ENCODE measurements around the gene IGF1R. TPM values are rescaled to one million over a fixed set of nuclear protein-coding genes. Genes with fewer than 3 reads are reported as not detected.

The IGF1R gene
- total RNA-seq, 4 donors from 2014 or later, result 31.6 to 87.8 (median 60.0) TPM

DNA sequence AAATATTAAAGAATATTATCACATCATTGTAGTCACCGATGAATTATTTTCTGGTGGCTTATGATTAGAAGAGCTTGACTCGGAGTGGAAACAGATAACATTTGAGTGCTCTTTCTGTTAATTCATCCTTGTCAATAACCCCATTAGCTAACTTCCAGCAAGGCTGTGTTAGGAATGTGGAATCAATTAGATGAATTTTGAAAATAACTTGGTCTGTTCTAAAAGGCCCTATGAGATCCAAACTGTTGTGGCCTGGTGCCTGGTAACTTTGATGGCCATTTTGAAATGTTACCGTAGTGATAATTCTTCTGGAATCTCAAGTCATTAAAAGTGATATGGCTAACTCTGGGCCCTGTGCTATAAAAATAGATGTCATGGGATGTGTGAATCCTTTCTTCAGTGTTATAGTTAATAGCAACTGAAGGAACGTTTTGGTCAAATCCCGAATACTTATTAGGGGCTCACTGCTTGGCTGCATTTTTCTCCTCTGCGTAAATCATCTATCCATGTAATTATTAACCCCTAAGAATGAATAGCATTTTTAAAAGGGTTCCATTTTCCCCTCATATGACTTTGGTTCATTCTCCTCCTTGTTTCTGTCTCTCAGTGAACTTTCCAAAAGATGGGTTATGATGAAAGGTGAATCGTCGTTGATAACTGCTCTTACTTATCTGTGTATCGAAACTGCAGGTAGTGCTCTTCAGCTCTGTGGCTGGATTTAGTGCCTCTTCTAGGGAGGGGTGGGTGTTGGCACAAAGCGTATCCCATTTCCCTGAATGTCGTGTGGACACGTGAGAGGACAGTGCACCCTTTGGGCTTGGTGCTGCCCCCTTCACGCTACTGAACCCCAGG, 82.7 kb downstream of the IGF1R start:
- WGBS, 2 donors (ENCODE audit: low coverage in 1 of 2), result 72 to 88% methylated on average over 10 to 13 of the region's 13 CpGs
- Histone ChIP-seq H3K27ac (peak overlapping the region in 3 of 4 donors; percentile 4 to 39 (median 15)), H3K4me1 (peaks cover 19 to 82% (median 52%) of the 10 kb centered on the region in 3 donors), H3K4me3 (no peak overlapping the region), H3K27me3 (no peaks in the 10 kb centered on the region), H3K9me3 (no peaks in the 10 kb centered on the region), H3K36me3 (no peaks in the 10 kb centered on the region)
- ATAC-seq, result no peak
- TF ChIP-seq POLR2AphosphoS5 (IDR thresholded peaks at IDR 0.05), result no peak
- TF ChIP-seq POLR2A (IDR thresholded peaks at IDR 0.05), result no peak
- TF ChIP-seq, protein P1, sequence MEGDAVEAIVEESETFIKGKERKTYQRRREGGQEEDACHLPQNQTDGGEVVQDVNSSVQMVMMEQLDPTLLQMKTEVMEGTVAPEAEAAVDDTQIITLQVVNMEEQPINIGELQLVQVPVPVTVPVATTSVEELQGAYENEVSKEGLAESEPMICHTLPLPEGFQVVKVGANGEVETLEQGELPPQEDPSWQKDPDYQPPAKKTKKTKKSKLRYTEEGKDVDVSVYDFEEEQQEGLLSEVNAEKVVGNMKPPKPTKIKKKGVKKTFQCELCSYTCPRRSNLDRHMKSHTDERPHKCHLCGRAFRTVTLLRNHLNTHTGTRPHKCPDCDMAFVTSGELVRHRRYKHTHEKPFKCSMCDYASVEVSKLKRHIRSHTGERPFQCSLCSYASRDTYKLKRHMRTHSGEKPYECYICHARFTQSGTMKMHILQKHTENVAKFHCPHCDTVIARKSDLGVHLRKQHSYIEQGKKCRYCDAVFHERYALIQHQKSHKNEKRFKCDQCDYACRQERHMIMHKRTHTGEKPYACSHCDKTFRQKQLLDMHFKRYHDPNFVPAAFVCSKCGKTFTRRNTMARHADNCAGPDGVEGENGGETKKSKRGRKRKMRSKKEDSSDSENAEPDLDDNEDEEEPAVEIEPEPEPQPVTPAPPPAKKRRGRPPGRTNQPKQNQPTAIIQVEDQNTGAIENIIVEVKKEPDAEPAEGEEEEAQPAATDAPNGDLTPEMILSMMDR (IDR thresholded peaks at IDR 0.05), result no peak
- TF ChIP-seq EP300 (IDR thresholded peaks at IDR 0.05), result no peak

DNA sequence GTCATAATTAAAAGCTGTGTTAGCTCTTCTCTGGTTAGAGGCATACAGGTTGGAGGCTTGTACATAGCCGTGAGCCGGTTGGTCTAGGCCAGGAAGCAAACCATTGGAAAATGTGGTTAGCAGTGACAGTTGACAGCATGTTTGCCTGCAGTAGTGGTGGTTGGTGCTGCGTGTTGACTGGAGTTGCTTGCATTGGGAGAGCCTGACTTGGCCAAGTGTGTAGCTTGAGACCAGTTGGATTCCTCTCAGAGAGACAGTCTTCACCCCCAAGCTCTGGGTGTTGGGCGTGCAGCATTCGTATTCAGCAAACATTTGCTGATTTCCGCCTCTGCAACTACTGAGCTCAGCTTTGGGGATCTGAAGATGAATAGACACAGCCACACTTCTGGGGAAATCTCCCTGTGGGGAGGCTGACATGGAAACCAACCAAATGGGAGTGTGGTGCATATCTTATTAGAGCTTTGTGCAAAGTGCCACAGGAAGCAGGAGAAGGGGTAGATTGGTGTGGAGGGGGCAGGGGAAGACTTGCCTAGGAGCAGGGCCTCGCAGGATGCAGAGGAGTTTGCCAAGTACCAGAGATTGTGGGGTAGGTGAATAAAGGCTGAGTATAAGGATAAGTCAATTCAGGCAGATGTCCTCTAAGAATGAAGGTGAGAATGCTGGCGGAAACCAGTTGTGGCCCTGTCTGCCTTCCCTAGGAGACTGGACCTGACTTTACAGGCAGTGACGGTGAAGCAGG, 83.5 kb downstream of the IGF1R start:
- TF ChIP-seq POLR2AphosphoS5 (IDR thresholded peaks at IDR 0.05), result no peak
- TF ChIP-seq, protein P1 (IDR thresholded peaks at IDR 0.05), result no peak
- no peak for TF ChIP-seq EP300 (IDR thresholded peaks at IDR 0.05)
- no peak for TF ChIP-seq POLR2A (IDR thresholded peaks at IDR 0.05)
- ATAC-seq, result no peak
- Histone ChIP-seq H3K4me3 (no peak overlapping the region), H3K4me1 (peaks cover 19 to 85% (median 52%) of the 10 kb centered on the region in 3 donors), H3K27ac (peak overlapping the region in 1 of 4 donors; percentile 4), H3K27me3 (no peaks in the 10 kb centered on the region), H3K36me3 (no peaks in the 10 kb centered on the region), H3K9me3 (no peaks in the 10 kb centered on the region)
- 80 to 89% methylated on average over 1 to 3 of the region's 9 CpGs for WGBS, 2 donors (ENCODE audit: low coverage in 1 of 2)

DNA sequence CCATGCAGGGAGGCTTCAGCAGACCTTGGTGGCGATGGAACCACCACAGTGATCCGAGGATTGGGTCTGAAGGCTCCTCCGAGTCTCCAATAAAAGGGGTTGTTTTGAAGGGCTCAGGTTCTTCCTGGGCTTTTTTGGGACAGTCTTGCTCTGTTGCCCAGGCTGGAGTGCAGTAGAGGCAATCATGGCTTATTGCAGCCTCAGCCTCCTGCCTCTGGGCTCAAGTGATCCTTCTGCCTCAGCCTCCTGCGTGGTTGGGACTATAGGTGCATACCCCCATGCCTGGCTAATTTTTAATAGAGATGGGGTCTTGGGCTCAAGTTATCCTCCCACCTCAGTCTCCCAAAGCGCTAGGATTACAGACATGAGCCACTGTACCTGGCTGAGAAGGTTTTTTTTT, 84.8 kb downstream of the IGF1R start:
- no peak overlapping the region for H3K27ac ChIP-seq
- no peak overlapping the region for H3K4me3 ChIP-seq
- TF ChIP-seq EP300 (IDR thresholded peaks at IDR 0.05) (no peak), POLR2A (IDR thresholded peaks at IDR 0.05) (no peak), POLR2AphosphoS5 (IDR thresholded peaks at IDR 0.05) (no peak)
- TF ChIP-seq, protein P1 (IDR thresholded peaks at IDR 0.05), result no peak
- WGBS, 2 donors (ENCODE audit: low coverage in 1 of 2), result 95 to 100% methylated on average over 4 of the region's 5 CpGs
- no peak for ATAC-seq
- no peaks in the 10 kb centered on the region for H3K36me3 ChIP-seq
- H3K9me3 ChIP-seq, result no peaks in the 10 kb centered on the region
- peaks cover 13 to 77% (median 45%) of the 10 kb centered on the region in 3 donors for H3K4me1 ChIP-seq
- H3K27me3 ChIP-seq, result no peaks in the 10 kb centered on the region

DNA sequence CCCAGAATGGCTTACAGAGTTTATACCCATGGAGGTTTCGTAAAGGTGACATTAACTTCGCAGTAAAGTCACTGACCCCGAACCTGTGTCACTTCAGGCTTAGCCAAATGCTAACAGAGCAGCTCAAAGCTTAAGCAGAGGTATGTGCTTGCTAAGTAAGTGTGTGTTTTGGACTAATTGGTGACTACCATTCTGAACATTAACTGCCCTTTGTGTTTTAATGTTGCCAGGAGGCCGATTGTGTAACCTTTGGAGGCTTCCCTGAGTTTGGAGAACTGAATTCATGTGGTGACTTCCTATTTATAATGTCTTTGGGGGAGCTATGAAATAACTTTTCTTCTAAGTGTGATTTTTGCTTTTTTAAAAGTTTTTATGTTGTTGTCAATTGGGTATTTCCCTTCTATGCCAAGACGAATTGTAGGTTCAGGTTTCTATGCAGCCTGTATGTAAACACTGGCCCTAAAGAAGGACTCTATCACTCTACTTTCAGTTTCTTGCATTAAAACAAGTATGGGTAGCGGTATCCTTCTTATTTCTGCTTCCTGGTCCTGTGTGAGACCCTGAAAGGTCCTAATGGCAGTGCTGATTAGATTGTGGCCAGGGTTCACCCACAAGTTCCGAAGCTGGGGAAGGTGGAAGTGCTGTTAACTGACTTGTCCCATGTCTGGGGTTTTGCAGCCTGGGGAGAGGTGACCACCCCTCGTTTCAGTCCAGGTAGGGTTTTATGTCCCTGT, 86.3 kb downstream of the IGF1R start:
- Histone ChIP-seq H3K4me3 (no peak overlapping the region), H3K9me3 (no peaks in the 10 kb centered on the region), H3K4me1 (peaks cover 4 to 61% (median 33%) of the 10 kb centered on the region in 3 donors), H3K36me3 (no peaks in the 10 kb centered on the region), H3K27ac (peak overlapping the region in 1 of 4 donors; percentile 42), H3K27me3 (no peaks in the 10 kb centered on the region)
- TF ChIP-seq POLR2A (IDR thresholded peaks at IDR 0.05), result no peak
- peak; percentile 9 for TF ChIP-seq POLR2AphosphoS5 (IDR thresholded peaks at IDR 0.05)
- no peak for ATAC-seq
- WGBS, 2 donors (ENCODE audit: low coverage in 1 of 2), result 67 to 96% methylated on average over 3 to 8 of the region's 8 CpGs

DNA sequence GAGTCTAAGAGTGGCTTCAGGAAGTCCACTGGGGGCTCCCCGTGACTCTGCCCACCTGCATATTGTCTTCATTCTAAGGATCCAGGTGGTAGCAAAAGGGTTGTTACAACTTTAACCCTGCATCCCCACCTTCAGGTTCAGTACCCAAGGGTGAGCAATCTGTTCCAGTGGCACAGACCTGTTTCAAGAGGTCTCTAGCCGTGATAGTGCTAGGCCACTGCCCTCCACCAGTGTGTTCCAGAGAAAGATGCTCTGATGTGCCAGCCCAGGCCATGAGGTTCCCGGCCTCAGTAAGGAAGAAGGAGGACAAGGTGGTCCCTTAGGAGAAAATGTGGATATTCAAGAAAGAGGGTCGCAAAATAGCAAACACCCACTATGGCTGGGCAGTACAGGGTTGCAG, 87.0 kb downstream of the IGF1R start:
- WGBS, 2 donors (ENCODE audit: low coverage in 1 of 2), result 80 to 100% methylated on average over 1 to 2 of the region's 4 CpGs
- TF ChIP-seq POLR2AphosphoS5 (IDR thresholded peaks at IDR 0.05) (no peak), POLR2A (IDR thresholded peaks at IDR 0.05) (no peak), EP300 (IDR thresholded peaks at IDR 0.05) (no peak)
- Histone ChIP-seq H3K36me3 (no peaks in the 10 kb centered on the region), H3K4me1 (peaks cover 0 to 60% (median 30%) of the 10 kb centered on the region in 3 donors), H3K27ac (no peak overlapping the region), H3K9me3 (no peaks in the 10 kb centered on the region), H3K4me3 (no peak overlapping the region), H3K27me3 (no peaks in the 10 kb centered on the region)
- ATAC-seq, result no peak
